SU-DHL-6 (cell line): ENCODE results near the gene CHST2.

Source experiments
- EZH2phosphoT487 ChIP-seq: fragments of 200-600 bp; sonication (generic), shearing (Covaris generic); conservative IDR thresholded peaks from 2 replicates; pipeline ENCODE4 v1.6.1; 2018; ENCODE audit warnings: mild to moderate bottlenecking, antibody characterized with exemption, low read length, moderate library complexity, mixed read lengths
- TF ChIP-seq, protein P1 (sequence below): fragments of 200-600 bp; sonication (generic); IDR thresholded peaks from one replicate; pipeline ENCODE4 v1.5.1; 2017; ENCODE audit warnings: antibody characterized with exemption, mild to moderate bottlenecking, low read length, moderate library complexity; ENCODE audit not compliant: insufficient read depth, poor library complexity, severe bottlenecking

DNA sequence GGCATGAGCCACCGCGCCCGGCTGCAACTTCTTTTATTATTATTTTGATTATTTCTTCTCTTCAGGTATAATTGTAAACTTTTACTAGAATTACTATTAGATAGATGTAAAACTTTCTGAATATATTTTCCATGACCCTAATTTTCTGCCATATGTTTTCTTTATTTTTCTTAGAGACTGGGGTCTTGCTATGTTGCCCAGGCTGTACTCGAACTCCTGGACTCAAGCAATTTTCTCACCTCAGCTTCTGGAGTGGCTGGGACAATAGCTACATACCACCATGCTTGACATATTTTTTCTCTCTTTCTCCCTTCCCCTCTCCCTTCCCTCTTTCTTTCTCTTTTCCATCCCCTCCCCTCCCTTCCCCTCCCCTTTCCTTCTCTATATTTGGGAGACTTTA is 29.6 kb upstream of the CHST2 start:
- TF ChIP-seq, protein P1, sequence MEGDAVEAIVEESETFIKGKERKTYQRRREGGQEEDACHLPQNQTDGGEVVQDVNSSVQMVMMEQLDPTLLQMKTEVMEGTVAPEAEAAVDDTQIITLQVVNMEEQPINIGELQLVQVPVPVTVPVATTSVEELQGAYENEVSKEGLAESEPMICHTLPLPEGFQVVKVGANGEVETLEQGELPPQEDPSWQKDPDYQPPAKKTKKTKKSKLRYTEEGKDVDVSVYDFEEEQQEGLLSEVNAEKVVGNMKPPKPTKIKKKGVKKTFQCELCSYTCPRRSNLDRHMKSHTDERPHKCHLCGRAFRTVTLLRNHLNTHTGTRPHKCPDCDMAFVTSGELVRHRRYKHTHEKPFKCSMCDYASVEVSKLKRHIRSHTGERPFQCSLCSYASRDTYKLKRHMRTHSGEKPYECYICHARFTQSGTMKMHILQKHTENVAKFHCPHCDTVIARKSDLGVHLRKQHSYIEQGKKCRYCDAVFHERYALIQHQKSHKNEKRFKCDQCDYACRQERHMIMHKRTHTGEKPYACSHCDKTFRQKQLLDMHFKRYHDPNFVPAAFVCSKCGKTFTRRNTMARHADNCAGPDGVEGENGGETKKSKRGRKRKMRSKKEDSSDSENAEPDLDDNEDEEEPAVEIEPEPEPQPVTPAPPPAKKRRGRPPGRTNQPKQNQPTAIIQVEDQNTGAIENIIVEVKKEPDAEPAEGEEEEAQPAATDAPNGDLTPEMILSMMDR, result no peak
- no peak for TF ChIP-seq EZH2phosphoT487
